Activated gamma-delta T cell treated with anti-CD3 and anti-CD28 coated beads, Interleukin-2, amount 50 U/mL, for 16 hours (primary cell): ENCODE data around the gene SLC23A3.
A peak's percentile ranks its signal among the peaks of the same experiment; 100 is the strongest.

Experiments used
- DNase-seq: peaks from one replicate; pipeline ENCODE4 v3.0.0-alpha.2; 2020; ENCODE audit warnings: low read depth

The SLC23A3 gene

DNA sequence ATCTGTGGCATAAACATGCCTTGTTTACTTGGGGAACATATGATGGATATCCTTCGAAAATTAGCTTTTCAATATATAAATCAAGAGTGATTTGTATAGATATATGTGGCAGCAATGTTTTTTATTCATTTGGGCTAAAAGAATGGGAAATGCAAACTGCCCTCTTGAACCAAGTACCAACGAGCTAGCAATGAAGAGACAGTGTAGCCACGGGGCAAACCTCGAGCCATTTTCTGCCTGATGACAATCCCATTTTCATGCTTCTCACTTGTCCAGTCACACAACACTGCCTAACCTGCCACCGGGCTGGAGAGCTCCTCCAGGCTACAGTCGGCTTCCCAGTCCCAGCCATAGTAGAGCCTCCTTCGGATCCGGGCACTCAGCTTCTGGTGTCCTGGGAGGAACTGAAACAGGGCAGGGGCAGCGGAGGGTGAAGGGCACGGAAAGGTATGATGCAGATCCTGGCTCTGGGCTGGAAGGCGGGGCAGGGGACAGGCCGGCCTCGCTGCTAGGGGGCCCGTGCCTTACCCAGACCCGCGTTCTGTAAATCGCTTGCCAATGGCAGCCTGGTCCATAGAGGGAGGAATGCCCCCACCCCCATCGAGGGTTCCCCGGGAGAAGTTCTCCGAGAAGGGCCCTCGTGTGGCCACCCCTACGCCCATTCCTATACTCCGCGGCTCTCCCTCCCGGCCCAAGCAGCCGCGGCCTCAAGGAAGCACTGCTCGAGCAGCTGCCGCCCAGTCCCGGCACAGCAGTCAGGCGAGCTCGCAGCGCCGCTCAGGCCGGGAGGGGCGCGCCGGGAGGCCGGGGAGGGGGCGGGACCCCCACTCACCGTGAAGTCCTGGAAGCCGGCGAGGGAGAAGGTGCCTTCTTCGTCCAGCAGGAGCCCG lies 6.3 kb upstream of the SLC23A3 start:
- no peak for DNase-seq

DNA sequence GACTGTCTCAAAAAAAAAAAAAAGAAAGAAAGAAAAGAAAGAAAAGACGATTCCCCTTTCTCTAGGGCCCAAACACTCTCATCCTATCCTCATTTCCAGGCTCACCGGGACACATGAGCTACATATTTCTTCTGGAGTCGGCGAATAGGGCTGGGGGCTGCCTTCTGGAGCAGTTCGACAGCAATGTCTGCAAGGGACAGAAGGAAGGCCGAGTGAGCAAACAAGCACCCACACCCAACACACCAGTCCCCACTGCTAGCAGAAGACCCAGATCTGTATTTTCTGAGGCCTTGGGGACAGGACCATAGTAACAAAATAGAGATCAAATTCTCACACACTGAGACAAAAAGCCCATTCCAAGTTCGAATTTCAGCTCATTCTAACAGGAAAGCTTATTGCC lies 5.7 kb upstream of the SLC23A3 start:
- DNase-seq, result no peak

DNA sequence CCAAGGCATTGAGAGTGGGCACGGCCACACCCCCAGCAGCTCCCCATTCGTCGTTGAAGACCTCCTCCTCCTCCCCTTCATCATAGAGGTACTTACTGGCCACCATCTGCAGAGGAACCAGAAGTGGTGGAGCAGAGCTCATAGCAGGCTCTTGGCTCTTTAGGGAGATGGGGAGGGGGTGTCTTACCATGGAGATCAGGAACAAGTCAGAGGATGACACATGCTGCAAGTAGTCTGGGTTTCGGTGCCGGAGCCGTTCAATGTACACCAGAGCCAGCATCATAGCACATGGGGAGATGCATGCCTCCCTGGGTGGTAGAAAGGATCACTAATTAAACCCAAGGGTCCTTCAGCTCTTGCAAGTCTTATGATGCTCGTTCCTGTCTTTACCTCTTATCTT lies 5.0 kb upstream of the SLC23A3 start:
- no peak for DNase-seq

- DNase-seq, result no peak
Observed at GRCh38 chr2:219174146-219174545, 4.3 kb upstream of the SLC23A3 start.

GRCh38 chr2:219173176-219173575 lies 3.3 kb upstream of the SLC23A3 start:
- no peak for DNase-seq

DNA sequence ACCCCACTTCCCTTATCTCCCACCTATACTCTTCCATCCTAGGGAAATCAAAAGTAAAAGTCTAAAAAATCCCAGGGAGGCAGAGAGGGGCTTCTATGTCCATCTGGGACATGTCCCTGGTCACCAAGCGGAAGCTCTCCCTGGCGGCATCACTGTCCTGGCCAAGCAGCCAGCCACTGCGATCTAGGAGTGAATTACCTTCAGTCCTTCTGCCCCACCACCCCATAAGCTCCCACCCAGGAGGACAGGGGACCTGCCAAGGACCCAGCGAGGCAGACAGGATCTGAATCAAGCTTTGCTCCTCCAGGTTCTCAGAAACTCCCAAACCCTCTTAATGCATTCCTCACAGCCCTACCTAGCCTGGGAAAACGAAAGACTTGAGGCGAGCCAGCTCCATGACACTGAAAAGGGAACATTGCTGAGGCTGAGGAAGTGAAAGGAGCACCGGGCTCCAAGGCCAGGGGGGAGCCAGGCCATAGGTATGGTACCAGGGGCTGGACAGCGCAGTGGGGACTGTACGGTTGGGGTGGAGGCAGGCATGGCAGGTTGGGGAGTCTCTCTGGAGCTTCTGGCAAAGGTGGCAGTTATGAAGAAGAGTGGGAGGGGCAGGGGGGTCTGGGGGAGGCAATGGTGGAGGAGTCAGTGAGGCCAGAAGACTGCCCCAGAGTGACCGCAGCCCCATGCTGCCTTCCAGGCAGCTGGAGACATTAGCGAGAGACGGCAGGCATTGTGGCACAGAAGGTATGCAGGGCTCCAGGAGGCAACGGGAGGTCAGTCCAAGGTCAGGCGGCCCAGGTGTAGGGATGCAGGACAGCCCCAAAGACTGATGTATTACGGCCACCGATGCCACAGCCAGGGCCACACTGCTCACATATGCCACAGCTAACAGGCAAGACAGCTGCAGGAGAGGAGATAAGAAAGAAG lies 2.7 kb upstream of the SLC23A3 start:
- no peak for DNase-seq

- no peak for DNase-seq
Observed at GRCh38 chr2:219171231-219171651, 1.4 kb upstream of the SLC23A3 start.

- no peak for DNase-seq
Observed at GRCh38 chr2:219168932-219169331, 897 bp downstream of the SLC23A3 start.

GRCh38 chr2:219168526-219168925 lies 1.3 kb downstream of the SLC23A3 start:
- no peak for DNase-seq

DNA sequence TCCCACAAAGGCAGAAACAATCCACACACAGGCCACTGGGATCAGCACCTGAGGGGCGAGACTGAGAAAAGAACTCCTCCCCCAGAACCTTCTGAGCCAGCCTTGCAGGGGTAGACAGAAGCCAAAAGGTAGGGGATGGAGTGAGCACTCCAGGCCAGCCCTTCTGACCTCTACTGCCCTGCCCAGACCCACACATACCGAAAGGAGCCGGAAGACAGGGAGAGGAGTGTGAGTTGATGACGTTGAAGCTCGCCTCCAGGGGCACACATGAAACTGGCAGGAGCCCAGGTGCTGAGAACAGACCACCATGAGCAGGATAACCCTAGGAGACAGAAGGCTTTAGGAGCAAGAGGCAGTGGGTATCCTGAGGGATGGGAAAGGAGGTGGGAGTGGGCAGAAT lies 1.8 kb downstream of the SLC23A3 start:
- no peak for DNase-seq

- no peak for DNase-seq
Observed at GRCh38 chr2:219165058-219165911, 4.5 kb downstream of the SLC23A3 start.

- DNase-seq, result no peak
Observed at GRCh38 chr2:219163156-219163555, 6.7 kb downstream of the SLC23A3 start.

DNA sequence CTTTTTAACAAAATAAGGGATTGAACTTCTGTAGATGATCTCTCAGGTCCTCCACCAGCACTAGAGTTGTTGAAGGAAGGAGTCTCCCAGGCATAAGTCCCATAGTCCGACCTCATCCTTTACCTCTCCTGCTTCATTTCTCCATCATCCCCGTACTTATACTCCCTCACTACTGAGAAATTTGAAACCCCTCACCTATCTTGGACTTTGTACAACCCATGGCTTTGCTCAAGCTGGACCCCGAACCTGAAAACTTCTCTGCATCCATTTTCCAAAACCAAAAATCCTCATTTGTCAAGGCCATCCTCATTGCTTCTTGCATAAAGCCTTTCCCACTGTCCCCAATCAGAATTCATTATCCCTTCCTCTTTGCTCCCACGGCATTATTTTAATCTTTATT lies 8.7 kb downstream of the SLC23A3 start:
- DNase-seq, result no peak

DNA sequence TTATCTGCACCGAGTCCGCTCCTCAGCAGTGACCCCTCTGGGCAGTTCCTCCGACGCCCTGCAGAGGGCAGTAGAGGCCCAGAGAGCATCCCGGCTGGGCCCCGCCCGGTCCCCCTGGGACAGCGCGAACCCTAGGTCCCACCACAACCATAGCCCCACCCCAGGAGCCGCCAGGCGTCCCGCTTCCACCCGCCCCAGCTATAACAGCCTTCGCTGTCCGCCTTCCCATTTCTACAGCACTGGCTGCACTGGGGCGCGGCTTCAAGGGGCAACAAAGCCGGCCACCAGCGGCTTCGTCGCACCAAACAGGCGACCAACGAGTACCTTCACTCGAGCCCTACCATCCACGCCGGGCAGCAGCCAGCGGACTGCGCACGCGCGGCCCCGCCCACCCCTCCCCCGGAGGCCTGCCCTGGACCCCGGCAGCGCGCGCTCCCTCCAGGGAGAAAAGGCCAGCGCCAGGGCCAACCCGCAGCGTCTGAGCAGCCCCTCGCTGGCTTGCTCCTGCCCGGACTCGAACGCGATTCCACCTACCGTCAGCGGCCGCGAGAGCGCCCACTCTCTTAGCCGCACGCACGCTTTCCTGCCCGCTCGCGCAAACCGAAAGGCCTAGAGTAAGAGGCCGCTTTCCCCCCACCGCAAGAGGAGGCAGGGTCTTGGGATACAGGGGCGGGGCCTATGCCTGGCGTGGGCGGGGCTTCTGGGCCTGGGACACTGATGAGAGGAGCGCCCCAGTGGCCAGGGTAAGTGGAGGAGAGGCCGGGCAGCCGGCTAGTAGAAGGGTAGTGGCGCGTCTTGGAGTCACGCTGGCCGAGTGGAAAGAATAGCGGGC lies 9.4 kb downstream of the SLC23A3 start, which contains the start of gene NHEJ1:
Gene NHEJ1 (minus strand): TSS at position 630 of the 832 bp plus-strand sequence. CDS start 2,453 bp downstream, outside the sequence.
- DNase-seq, result peak; percentile 89

GRCh38 chr2:219159771-219160185 lies 10.1 kb downstream of the SLC23A3 start:
- DNase-seq, result no peak

GRCh38 chr2:219158586-219158985 lies 11.2 kb downstream of the SLC23A3 start:
- no peak for DNase-seq

DNA sequence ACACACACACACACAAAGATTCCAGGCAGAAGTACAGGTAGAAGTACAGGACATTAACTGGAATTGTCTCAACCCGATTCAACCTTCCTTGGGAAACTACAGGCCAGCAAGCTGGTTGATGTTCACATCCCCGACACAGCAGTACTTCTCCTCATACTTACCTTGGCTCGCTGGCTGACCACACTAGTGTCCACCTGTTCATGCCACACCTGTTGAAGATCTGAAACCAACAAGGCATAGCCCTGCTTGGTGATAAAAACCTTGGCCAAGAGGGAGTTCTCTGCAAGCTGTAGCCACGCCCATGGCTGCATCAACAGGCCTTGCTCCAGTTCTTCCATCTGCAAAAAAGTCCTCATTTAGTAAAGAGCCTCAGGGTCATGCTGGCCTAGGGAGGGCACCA lies 11.8 kb downstream of the SLC23A3 start:
- DNase-seq, result no peak

- DNase-seq, result no peak
Observed at GRCh38 chr2:219157396-219157795, 12.4 kb downstream of the SLC23A3 start.

GRCh38 chr2:219155054-219155644 lies 14.7 kb downstream of the SLC23A3 start:
- no peak for DNase-seq

DNA sequence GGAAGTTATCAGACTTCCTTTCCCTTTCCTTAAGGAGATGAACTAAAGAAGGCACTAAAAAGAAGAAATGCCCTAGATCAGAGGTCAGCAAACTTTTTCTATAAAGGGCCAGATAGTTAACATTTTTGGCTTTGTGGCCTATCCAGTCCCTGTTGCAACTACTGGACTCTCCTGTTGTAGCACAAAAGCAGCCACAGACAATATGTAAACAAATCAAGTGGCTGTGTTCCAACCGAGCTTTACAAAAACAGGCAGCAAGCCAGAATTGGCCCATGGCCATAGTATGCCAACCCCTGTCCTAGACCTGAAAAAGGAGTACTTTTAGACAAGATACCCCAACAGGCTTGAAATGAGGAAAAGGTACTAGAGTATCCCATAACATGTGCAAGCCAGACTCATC lies 20.2 kb downstream of the SLC23A3 start:
- DNase-seq, result no peak
